HepG2 (cell line): ENCODE data around the gene ZSCAN2. TPM values are rescaled to one million over a fixed set of nuclear protein-coding genes. Genes with fewer than 3 reads are reported as not detected.

ENCODE experiments used
- ASH2L ChIP-seq: fragments of 300-600, 200-600 bp; sonication (generic); IDR thresholded peaks from 2 replicates; pipeline ENCODE4 v1.7.0; 2017; ENCODE audit warnings: low read depth, mild to moderate bottlenecking, moderate library complexity, mixed read lengths, low read length; ENCODE audit not compliant: insufficient read length
- ATF7-NPFF ChIP-seq: sonication (generic); formaldehyde crosslinking; IDR thresholded peaks from 2 replicates; pipeline ENCODE4 v1.8.1; 2023; ENCODE audit warnings: mild to moderate bottlenecking, low read depth, missing genetic modification reagents, moderate library complexity
- CBX2 ChIP-seq, 2 experiments: fragments of 200-600 bp in 1 of 2; sonication (generic); formaldehyde crosslinking in 1 of 2; IDR thresholded peaks; 2 replicates each; pipeline versions ENCODE4 v1.7.0 to v1.8.1; 2018 to 2022; ENCODE audit warnings: low read depth in 2 of 2, low read length in 1 of 2, mild to moderate bottlenecking in 1 of 2, missing genetic modification reagents in 1 of 2
- FOSL1 ChIP-seq: sonication (generic); formaldehyde crosslinking; IDR thresholded peaks from 2 replicates; pipeline ENCODE4 v1.9.0; 2021; ENCODE audit warnings: missing genetic modification reagents, borderline replicate concordance
- GATAD2A ChIP-seq: IDR thresholded peaks from 2 replicates; pipeline ENCODE4 v1.6.1; 2016
- HNF4A ChIP-seq: sonication (generic); formaldehyde crosslinking; IDR thresholded peaks from 2 replicates; pipeline ENCODE4 v1.4.0; 2020; ENCODE audit warnings: missing genetic modification reagents
- ISX ChIP-seq: sonication (generic); formaldehyde crosslinking; conservative IDR thresholded peaks from 2 replicates; pipeline ENCODE4 v1.5.0; 2020; ENCODE audit warnings: missing genetic modification reagents
- MIER2 ChIP-seq: IDR thresholded peaks from 2 replicates; pipeline ENCODE4 v1.6.1; 2016; ENCODE audit warnings: missing biosample characterization, missing genetic modification reagents
- NFIB ChIP-seq: sonication (generic); formaldehyde crosslinking; IDR thresholded peaks from 2 replicates; pipeline ENCODE4 v1.9.0; 2021; ENCODE audit warnings: missing genetic modification reagents, mild to moderate bottlenecking, borderline replicate concordance
- NFRKB ChIP-seq: fragments of 450-650 bp; IDR thresholded peaks from 2 replicates; pipeline ENCODE4 v1.6.1; 2017
- NR2F2 ChIP-seq: IDR thresholded peaks from 2 replicates; pipeline ENCODE4 v1.6.1; 2012; ENCODE audit warnings: low read depth, inconsistent platforms, borderline replicate concordance
- REL ChIP-seq: sonication (generic); formaldehyde crosslinking; conservative IDR thresholded peaks from 2 replicates; pipeline ENCODE4 v1.8.0; 2022; ENCODE audit warnings: mild to moderate bottlenecking, missing genetic modification reagents, moderate library complexity
- SMAD3 ChIP-seq: sonication (generic); formaldehyde crosslinking; IDR thresholded peaks from 2 replicates; pipeline ENCODE4 v1.4.0; 2020; ENCODE audit warnings: missing genetic modification reagents
- ZNF256 ChIP-seq: sonication (generic); formaldehyde crosslinking; conservative IDR thresholded peaks from 2 replicates; pipeline ENCODE4 v1.4.0; 2020; ENCODE audit warnings: missing genetic modification reagents
- polyA plus RNA-seq, 8 experiments: library from polyadenylated mRNA; depleted of rRNA in 3 of 8; stranded (reverse) in 7 of 8; unstranded in 1 of 8; fragments of >200 nt; fragmentation: Illumina TruSeq in 4 of 8; extraction: Trizol in 4 of 8; gene quantifications; 2 replicates each; pipeline versions ENCODE4 v1.2.1 to v1.2.3, GENCODE V29; 2011 to 2016; ENCODE audit warnings: low read depth in 4 of 8, missing spikeins in 1 of 8, mixed read lengths in 1 of 8; ENCODE audit not compliant: insufficient read depth in 1 of 8
- total RNA-seq, 5 experiments: library from RNA; depleted of rRNA; stranded (reverse); fragments of >200 nt; fragmentation: Illumina TruSeq; extraction: Trizol; gene quantifications; 2 replicates each; pipeline ENCODE4 v1.2.3, GENCODE V29; 2016; ENCODE audit warnings: low read depth in 1 of 5
- TF ChIP-seq, protein P1 (sequence below): sonication (generic); formaldehyde crosslinking; conservative IDR thresholded peaks from 2 replicates; pipeline ENCODE4 v1.4.0; 2020; ENCODE audit warnings: mild to moderate bottlenecking, missing genetic modification reagents, moderate library complexity
- TF ChIP-seq, protein P2 (sequence below): sonication (generic); formaldehyde crosslinking; IDR thresholded peaks from 2 replicates; pipeline ENCODE4 v1.4.0; 2020; ENCODE audit warnings: missing genetic modification reagents, borderline replicate concordance
- TF ChIP-seq, protein P3 (sequence below): IDR thresholded peaks from 2 replicates; pipeline ENCODE4 v1.6.1; 2016
- TF ChIP-seq, protein P4 (sequence below): sonication (generic); formaldehyde crosslinking; IDR thresholded peaks from 2 replicates; pipeline ENCODE4 v1.4.0; 2020; ENCODE audit warnings: mild to moderate bottlenecking, missing genetic modification reagents, borderline replicate concordance

The ZSCAN2 gene
- total and polyA plus RNA-seq, 2 of the 13 experiments (the other 11 are each of a cell fraction or from before 2014, with no cell fraction given), result 11.4 to 21.5 TPM

DNA sequence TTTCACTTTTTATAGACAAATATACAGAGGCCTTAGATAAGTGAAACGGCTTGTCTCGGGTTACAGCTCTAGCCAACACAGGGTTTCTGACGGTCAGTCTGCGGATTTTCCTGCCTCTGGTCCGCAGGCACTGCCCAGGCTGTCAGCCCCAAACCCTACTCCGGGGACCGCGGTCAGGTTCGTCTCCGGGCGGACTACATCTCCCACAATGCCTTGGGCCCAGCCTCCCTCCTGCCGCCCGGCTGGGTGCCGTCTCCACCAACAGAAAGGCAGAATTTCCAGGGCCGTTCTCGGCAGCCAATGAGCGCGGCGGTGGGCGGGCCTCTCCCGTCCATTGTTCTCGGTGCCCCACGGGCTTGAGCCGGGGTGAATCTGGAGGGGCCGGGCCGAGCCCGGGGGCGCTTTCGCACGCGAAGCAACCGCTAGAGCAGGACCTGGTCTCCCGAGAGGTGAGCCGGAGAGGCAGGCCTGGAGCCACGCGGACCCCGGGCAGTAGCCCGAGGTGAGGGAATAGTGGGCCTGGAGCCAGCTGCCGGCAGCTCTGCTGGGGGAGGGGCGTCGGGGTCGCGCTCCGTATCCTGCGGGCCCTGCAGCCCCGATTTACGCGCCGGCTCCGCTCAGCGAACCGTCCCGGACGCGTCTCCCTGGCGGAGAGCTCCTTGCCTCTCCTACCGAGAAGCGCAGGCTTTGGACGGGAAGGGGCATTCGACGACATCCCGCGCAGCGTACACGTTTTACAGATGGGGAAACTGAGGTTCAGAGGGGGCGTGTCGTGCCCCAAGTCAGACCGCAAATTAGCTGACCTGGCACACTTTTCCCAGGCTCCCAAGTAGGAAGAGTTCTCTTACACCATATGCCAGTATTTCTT is at the start of gene ZSCAN2 (continued):
- TF ChIP-seq, protein P1, sequence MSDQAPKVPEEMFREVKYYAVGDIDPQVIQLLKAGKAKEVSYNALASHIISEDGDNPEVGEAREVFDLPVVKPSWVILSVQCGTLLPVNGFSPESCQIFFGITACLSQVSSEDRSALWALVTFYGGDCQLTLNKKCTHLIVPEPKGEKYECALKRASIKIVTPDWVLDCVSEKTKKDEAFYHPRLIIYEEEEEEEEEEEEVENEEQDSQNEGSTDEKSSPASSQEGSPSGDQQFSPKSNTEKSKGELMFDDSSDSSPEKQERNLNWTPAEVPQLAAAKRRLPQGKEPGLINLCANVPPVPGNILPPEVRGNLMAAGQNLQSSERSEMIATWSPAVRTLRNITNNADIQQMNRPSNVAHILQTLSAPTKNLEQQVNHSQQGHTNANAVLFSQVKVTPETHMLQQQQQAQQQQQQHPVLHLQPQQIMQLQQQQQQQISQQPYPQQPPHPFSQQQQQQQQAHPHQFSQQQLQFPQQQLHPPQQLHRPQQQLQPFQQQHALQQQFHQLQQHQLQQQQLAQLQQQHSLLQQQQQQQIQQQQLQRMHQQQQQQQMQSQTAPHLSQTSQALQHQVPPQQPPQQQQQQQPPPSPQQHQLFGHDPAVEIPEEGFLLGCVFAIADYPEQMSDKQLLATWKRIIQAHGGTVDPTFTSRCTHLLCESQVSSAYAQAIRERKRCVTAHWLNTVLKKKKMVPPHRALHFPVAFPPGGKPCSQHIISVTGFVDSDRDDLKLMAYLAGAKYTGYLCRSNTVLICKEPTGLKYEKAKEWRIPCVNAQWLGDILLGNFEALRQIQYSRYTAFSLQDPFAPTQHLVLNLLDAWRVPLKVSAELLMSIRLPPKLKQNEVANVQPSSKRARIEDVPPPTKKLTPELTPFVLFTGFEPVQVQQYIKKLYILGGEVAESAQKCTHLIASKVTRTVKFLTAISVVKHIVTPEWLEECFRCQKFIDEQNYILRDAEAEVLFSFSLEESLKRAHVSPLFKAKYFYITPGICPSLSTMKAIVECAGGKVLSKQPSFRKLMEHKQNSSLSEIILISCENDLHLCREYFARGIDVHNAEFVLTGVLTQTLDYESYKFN (CRISPR knock-in tag), result 0 out of 2 replicates have a peak, but pooled peaks have one; percentile 21
- TF ChIP-seq, protein P2, sequence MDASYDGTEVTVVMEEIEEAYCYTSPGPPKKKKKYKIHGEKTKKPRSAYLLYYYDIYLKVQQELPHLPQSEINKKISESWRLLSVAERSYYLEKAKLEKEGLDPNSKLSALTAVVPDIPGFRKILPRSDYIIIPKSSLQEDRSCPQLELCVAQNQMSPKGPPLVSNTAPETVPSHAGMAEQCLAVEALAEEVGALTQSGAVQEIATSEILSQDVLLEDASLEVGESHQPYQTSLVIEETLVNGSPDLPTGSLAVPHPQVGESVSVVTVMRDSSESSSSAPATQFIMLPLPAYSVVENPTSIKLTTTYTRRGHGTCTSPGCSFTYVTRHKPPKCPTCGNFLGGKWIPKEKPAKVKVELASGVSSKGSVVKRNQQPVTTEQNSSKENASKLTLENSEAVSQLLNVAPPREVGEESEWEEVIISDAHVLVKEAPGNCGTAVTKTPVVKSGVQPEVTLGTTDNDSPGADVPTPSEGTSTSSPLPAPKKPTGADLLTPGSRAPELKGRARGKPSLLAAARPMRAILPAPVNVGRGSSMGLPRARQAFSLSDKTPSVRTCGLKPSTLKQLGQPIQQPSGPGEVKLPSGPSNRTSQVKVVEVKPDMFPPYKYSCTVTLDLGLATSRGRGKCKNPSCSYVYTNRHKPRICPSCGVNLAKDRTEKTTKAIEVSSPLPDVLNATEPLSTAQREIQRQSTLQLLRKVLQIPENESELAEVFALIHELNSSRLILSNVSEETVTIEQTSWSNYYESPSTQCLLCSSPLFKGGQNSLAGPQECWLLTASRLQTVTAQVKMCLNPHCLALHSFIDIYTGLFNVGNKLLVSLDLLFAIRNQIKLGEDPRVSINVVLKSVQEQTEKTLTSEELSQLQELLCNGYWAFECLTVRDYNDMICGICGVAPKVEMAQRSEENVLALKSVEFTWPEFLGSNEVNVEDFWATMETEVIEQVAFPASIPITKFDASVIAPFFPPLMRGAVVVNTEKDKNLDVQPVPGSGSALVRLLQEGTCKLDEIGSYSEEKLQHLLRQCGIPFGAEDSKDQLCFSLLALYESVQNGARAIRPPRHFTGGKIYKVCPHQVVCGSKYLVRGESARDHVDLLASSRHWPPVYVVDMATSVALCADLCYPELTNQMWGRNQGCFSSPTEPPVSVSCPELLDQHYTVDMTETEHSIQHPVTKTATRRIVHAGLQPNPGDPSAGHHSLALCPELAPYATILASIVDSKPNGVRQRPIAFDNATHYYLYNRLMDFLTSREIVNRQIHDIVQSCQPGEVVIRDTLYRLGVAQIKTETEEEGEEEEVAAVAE (CRISPR knock-in tag), result peak; percentile 3; the same call in 1 of the 2 replicates
- TF ChIP-seq GATAD2A (CRISPR knock-in tag) (peak; percentile 35; the same call in 1 of the 2 replicates), ISX (CRISPR knock-in tag) (no peak), NFRKB (no peak), ASH2L (peak; percentile 93), NR2F2 (no peak), MIER2 (CRISPR knock-in tag) (no peak), HNF4A (CRISPR knock-in tag) (no peak), REL (no peak), FOSL1 (CRISPR knock-in tag) (no peak), NFIB (CRISPR knock-in tag) (no peak), SMAD3 (CRISPR knock-in tag) (no peak), CBX2 (IDR thresholded peaks at IDR 0.05; ENCODE audit: low read depth, low read length) (no peak), CBX2 (CRISPR knock-in tag; IDR thresholded peaks at IDR 0.05; ENCODE audit: low read depth) (no peak), ZNF256 (CRISPR knock-in tag) (peak; percentile 37; the same call in 1 of the 2 replicates), ATF7-NPFF (CRISPR knock-in tag) (no peak)
- TF ChIP-seq, protein P3, sequence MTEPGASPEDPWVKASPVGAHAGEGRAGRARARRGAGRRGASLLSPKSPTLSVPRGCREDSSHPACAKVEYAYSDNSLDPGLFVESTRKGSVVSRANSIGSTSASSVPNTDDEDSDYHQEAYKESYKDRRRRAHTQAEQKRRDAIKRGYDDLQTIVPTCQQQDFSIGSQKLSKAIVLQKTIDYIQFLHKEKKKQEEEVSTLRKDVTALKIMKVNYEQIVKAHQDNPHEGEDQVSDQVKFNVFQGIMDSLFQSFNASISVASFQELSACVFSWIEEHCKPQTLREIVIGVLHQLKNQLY (CRISPR knock-in tag), result no peak
- TF ChIP-seq, protein P4, sequence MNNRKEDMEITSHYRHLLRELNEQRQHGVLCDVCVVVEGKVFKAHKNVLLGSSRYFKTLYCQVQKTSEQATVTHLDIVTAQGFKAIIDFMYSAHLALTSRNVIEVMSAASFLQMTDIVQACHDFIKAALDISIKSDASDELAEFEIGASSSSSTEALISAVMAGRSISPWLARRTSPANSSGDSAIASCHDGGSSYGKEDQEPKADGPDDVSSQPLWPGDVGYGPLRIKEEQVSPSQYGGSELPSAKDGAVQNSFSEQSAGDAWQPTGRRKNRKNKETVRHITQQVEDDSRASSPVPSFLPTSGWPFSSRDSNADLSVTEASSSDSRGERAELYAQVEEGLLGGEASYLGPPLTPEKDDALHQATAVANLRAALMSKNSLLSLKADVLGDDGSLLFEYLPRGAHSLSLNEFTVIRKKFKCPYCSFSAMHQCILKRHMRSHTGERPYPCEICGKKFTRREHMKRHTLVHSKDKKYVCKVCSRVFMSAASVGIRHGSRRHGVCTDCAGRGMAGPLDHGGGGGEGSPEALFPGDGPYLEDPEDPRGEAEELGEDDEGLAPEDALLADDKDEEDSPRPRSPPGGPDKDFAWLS (CRISPR knock-in tag), result no peak
